Skeletal muscle tissue (tissue), 4 donors: ENCODE results near the gene SLC19A1. TPM values are rescaled to one million over a fixed set of nuclear protein-coding genes. Genes with fewer than 3 reads are reported as not detected.
"Not testable (repeated sequence)": the region's sequence is repeated elsewhere in the genome, so short reads cannot be mapped to it uniquely, and the experiment has no call there.

Experiments used
- H3K27ac ChIP-seq: one replicate; pipeline ENCODE4 v1.7.0; 2013; ENCODE audit warnings: mild to moderate bottlenecking, low read depth, low read length, inconsistent platforms
- H3K27me3 ChIP-seq, 3 donors: one replicate each; pipeline ENCODE4 v1.7.0; 2013; ENCODE audit warnings: low read length in 3 of 3; ENCODE audit not compliant: control insufficient read depth in 3 of 3, insufficient read depth in 3 of 3
- H3K36me3 ChIP-seq, 3 donors: one replicate each; pipeline ENCODE4 v1.7.0; 2013; ENCODE audit warnings: low read length in 3 of 3; ENCODE audit not compliant: control insufficient read depth in 3 of 3, insufficient read depth in 3 of 3
- H3K4me1 ChIP-seq, 3 donors: one replicate each; pipeline ENCODE4 v1.7.0; 2013; ENCODE audit warnings: low read length in 3 of 3, mild to moderate bottlenecking in 3 of 3; ENCODE audit not compliant: control insufficient read depth in 3 of 3, insufficient read depth in 3 of 3
- H3K4me3 ChIP-seq, 3 donors: one replicate each; pipeline ENCODE4 v1.7.0; 2013; ENCODE audit warnings: low read length in 3 of 3
- H3K9ac ChIP-seq, 3 donors: one replicate each; pipeline ENCODE4 v1.7.0; 2013; ENCODE audit warnings: low read length in 3 of 3, mild to moderate bottlenecking in 3 of 3, moderate library complexity in 2 of 3, low read depth in 1 of 3
- H3K9me3 ChIP-seq, 3 donors: one replicate each; pipeline ENCODE4 v1.7.0; 2013; ENCODE audit warnings: low read length in 3 of 3; ENCODE audit not compliant: control insufficient read depth in 3 of 3
- total RNA-seq: library from RNA; depleted of rRNA; stranded (reverse); fragments of >200 nt; gene quantifications from one replicate; pipeline ENCODE4 v1.2.3, GENCODE V29; 2014
- donor health status: Osteomylitis.

The SLC19A1 gene
- total RNA-seq, 1 donor from 2014 or later, result 4.7 TPM

DNA sequence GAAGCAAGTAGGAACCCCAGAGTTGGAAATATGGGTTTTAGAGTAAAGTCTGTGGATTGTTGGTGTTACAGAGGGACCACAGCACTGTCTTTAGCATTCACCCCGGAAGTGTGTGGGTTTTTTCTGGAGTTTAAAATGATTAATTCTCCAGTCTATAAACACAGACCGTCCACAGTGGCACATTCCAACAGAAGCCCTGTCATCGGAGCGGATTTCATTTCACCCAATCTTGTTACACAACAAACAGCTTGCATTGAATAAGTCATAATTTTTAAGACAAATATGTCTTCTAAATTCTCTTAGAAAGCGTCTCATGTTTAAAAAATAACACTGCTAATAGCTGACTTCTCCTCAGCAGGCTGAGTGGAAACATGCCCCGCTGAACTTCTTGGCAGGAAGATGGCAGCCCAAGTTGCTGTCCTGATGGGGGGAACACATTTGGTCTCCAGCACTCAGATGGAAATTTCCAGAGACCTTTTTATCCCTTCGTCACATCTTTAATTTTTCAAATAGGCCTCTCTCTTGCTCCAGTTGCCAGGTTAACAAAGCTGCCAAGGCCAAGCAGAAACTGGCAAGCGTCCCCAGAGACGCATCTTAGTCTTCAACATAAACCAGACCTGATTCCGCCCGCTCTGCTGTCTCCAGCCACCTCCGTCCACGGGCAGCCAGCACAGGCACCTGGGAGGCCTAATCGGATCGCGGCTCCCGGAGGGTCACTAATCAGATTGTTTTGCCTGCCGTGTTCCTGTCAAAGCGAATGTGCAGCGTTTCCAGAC, 28.8 kb upstream of the SLC19A1 start:
- no peaks in the 10 kb centered on the region for H3K9me3 ChIP-seq
- no peak overlapping the region for H3K4me3 ChIP-seq
- no peaks in the 10 kb centered on the region for H3K4me1 ChIP-seq
- no peak overlapping the region for H3K9ac ChIP-seq
- H3K27ac ChIP-seq, result no peak overlapping the region
- no peaks in the 10 kb centered on the region for H3K36me3 ChIP-seq
- peaks cover 10 to 40% (median 20%) of the 10 kb centered on the region in 3 donors for H3K27me3 ChIP-seq

DNA sequence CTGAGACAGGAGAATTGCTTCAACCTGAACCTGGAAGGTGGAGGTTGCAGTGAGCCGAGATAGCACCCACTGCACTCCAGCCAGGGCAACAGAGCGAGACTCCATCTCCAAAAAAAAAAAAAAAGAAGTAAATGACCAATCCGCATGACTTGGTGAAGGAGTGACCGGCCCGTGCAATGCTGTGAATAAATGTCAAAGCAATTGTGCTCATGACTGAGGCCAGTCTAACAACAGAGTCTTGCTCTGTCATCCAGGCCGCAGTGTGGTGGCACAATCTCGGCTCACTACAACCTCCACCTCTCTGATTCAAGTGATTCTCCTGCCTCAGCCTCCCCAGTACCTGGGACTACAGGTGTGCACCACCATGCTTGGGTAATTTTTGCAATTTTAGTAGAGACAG, 27.8 kb upstream of the SLC19A1 start:
- Histone ChIP-seq H3K9ac (no peak overlapping the region), H3K27ac (no peak overlapping the region), H3K27me3 (peaks cover 6 to 36% (median 11%) of the 10 kb centered on the region in 3 donors), H3K36me3 (no peaks in the 10 kb centered on the region), H3K4me3 (no peak overlapping the region), H3K4me1 (no peaks in the 10 kb centered on the region), H3K9me3 (no peaks in the 10 kb centered on the region)

DNA sequence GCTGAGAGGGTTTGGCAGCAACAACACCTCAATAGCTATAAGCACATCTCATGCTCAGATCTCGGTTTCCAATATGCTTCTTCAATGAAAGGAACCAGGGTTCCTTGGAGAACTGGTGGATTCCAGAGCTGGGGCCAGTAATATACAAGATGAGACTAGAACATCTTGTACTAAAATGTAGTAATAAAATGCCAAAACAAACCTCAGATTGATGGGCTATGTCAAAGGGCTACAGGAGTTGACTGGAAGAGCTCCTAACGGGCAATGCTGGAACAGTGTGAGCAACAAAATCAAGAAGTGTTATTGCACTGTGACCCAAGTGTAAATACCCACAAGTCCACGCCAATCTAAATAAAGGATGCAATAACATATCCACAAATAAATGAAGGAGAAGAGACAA, 26.1 kb upstream of the SLC19A1 start:
- Histone ChIP-seq H3K4me1 (no peaks in the 10 kb centered on the region), H3K36me3 (no peaks in the 10 kb centered on the region), H3K9ac (no peak overlapping the region), H3K27ac (no peak overlapping the region), H3K9me3 (no peaks in the 10 kb centered on the region), H3K27me3 (peaks cover 6 to 24% (median 7%) of the 10 kb centered on the region in 3 donors), H3K4me3 (no peak overlapping the region)

DNA sequence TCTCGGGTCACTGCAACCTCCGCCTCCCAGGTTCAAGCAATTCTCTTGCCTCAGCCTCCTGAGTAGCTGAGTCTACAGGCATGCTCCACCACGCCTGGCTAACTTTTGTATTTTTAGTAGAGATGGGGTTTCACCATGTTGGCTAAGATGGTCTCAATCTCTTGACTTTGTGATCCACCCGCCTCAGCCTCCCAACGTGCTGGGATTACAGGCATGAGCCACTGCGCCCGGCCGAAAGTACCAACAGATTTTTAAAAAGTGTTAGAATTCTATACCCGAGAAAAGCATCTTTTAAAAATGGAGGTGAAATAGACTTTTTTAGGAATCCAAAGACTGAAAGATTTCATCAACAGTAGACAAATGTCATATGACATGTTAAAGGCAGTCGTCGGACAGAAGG, 21.9 kb upstream of the SLC19A1 start:
- H3K27me3 ChIP-seq, result peaks cover 24 to 29% (median 26%) of the 10 kb centered on the region in 3 donors
- H3K9me3 ChIP-seq, H3K4me1 ChIP-seq, H3K9ac ChIP-seq, H3K36me3 ChIP-seq, H3K27ac ChIP-seq, H3K4me3 ChIP-seq: not testable (repeated sequence)

DNA sequence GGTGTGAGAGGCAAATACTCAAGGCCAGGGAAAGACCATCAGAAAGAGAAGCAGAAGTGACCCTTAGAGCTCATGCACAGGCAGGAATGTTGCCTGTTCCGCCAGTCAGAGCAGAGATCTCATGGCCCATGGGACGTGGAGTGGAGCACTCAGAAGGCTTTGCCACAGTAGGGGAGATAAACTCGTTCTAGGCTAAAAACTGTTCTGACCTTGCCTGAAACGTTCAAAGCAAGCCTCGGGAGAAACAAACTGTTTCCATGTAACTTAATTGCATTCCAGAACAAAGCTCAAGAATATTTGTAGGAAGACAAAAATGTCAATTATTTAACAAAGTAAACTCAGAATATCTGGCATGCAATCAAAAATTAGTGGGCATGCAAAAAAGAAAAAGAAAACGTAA, 20.7 kb upstream of the SLC19A1 start:
- H3K9ac ChIP-seq, result no peak overlapping the region
- H3K27me3 ChIP-seq, result peaks cover 23 to 28% (median 26%) of the 10 kb centered on the region in 3 donors

DNA sequence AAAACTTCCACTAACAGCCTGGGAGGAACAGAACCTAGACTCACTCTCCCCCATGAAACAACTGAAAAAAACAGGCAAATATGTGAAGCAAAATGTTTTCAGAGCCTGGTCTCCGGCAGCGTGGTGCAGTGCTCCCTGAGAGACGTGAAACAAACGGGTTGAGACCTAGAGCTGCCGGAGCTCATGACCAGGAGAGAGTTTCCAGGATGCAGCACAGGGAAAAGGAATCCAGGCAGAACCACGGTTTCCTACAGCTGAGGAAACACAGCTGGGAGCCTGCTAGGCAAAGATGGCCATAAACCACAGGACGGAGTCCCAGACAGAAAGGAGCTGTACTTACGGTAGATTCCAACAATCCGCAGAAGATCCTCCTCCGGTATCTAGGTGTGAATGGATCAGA, 20.2 kb upstream of the SLC19A1 start:
- Histone ChIP-seq H3K9ac (no peak overlapping the region), H3K36me3 (no peaks in the 10 kb centered on the region), H3K27ac (no peak overlapping the region), H3K4me1 (no peaks in the 10 kb centered on the region), H3K27me3 (peaks cover 20 to 26% (median 25%) of the 10 kb centered on the region in 3 donors), H3K9me3 (no peaks in the 10 kb centered on the region), H3K4me3 (no peak overlapping the region)

More for the DNA sequence above, 20.7 kb upstream of the SLC19A1 start:
- Histone ChIP-seq H3K4me1 (no peaks in the 10 kb centered on the region), H3K36me3 (no peaks in the 10 kb centered on the region), H3K27ac (no peak overlapping the region), H3K9me3 (no peaks in the 10 kb centered on the region), H3K4me3 (no peak overlapping the region)

DNA sequence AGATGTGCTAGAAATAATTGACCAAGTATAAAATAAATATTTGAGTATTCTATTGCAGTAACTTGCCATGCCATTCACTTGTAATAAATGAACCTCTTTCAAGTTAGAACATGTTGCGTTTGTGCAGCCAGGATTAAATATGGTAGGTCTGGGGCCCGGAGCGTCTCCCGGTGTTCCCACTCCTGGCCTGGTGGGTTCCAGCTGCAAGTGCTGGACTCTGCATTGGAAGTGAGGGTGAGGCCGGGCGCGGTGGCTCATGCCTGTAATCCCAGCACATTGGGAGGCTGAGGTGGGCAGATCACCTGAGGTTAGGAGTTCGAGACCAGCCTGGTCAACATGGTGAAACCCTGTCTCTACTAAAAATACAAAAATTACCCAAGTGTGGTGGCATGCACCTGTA, 19.0 kb upstream of the SLC19A1 start:
- H3K36me3 ChIP-seq, H3K9me3 ChIP-seq, H3K4me1 ChIP-seq, H3K9ac ChIP-seq, H3K4me3 ChIP-seq, H3K27ac ChIP-seq: not testable (repeated sequence)
- H3K27me3 ChIP-seq, result peaks cover 20 to 27% (median 26%) of the 10 kb centered on the region in 3 donors

DNA sequence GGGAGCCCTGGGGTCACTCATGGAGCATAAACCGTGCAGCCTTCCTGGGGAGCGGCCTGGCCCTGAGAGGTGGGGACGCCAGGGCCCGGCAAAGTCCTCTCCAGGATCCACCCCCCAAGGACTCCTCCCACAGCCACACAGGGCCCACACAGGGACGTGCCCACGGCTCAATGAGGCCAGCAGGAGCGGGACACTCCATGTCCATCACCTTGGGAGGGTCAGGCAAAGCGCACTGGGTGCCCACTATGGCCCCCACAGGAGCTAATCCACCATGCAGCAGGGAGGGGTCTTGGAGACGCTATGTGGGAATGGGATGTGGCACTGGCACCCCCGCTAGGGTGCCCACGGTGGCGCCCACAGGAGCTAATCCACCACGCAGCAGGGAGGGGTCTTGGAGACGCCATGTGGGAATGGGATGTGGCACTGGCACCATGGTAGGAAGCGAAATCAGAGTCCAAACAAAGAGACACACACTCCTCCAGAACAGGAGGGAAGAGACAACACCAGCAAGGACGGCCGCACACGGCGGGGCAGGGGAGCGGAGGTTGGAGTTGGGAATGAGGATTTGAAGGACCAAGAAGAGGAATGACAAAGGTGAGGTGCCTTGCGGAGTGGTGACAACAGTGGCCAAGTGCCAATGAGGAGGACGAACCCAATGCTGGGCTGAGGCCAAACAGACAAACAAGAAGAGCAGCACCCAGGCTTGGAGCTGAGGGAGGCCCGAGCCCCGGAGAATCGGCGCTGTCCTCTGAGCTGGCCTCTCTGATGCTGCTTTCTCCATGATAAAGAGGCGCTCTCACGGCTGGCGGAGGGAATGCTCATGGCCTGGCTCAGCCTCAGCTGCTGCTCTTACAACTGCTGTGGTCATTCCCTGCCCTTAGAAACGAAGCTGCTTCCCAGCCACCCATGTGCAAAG, 18.1 kb upstream of the SLC19A1 start:
- Histone ChIP-seq H3K9me3 (no peaks in the 10 kb centered on the region), H3K36me3 (no peaks in the 10 kb centered on the region), H3K4me3 (no peak overlapping the region), H3K9ac (no peak overlapping the region), H3K4me1 (peaks cover 0 to 5% (median 4%) of the 10 kb centered on the region in 3 donors), H3K27me3 (peaks cover 20 to 26% (median 25%) of the 10 kb centered on the region in 3 donors), H3K27ac (no peak overlapping the region)

DNA sequence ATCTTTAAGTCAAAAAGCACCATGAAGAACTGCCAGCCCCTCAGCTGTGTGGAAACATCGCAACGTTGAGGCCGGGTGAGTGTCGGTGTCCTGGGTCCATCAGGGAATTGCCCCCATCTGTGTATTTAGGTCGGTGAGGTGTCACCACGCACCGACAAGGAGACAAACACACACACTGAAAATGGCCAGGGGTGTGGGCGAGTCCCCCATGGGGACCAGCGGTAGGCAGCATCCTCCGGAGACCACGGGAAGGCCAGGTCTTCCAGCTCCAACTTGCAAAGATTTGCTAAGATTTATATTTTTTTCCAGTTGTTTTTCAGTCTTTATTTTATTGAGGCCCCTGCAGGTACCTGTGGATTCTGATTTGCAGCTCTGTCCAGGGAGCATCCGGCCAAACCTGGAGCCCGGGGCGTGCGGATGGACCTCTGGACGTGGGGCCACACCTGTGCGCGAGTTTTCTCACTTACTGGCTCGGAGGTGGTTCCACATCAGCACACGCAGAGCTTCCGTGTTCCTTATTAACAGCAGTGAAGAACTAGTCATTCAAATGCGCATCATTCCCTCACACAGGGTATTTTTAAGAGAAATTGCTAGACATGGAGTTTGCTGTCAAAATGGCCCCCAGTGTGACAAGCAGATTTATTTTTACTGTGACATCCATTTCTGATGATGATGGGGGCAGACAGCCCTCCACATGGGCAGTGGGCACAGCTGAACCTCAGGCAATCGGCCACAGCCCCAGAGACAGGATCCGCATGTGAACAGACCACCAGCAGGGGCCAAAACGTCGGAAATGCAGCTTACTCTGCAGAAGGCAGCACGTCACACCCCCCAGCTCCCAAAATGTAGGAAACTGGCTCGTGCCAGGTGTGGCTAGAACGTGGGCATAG, 17.2 kb upstream of the SLC19A1 start:
- H3K36me3 ChIP-seq, result no peaks in the 10 kb centered on the region
- peaks cover 20 to 26% (median 25%) of the 10 kb centered on the region in 3 donors for H3K27me3 ChIP-seq
- no peak overlapping the region for H3K9ac ChIP-seq
- H3K4me3 ChIP-seq, result no peak overlapping the region
- H3K27ac ChIP-seq, result no peak overlapping the region
- no peaks in the 10 kb centered on the region for H3K9me3 ChIP-seq
- peaks cover 4 to 7% (median 5%) of the 10 kb centered on the region in 3 donors for H3K4me1 ChIP-seq
